Erythroblast (primary cell): ENCODE results near the gene OOSP4A.

Experiments
- GATA1 ChIP-seq: IDR thresholded peaks from 2 replicates; pipeline ENCODE4 v1.6.1; 2011; ENCODE audit warnings: low read depth, mild to moderate bottlenecking, control low read depth, low read length, moderate library complexity
- POLR2A ChIP-seq: IDR thresholded peaks from 2 replicates; pipeline ENCODE4 v1.6.1; 2011; ENCODE audit warnings: mild to moderate bottlenecking, low read length

- no peak for TF ChIP-seq POLR2A
- TF ChIP-seq GATA1: no peak
These were observed 19.7 kb upstream of the OOSP4A start for GRCh38 chr11:59943997-59944714.
